ENCODE data around the gene CAPZB. TPM values are rescaled to one million over a fixed set of nuclear protein-coding genes. Genes with fewer than 3 reads are reported as not detected.

CAPZB gene
- total and polyA plus RNA-seq, 12 donors = 99.7 to 386 (median 164) TPM

DNA sequence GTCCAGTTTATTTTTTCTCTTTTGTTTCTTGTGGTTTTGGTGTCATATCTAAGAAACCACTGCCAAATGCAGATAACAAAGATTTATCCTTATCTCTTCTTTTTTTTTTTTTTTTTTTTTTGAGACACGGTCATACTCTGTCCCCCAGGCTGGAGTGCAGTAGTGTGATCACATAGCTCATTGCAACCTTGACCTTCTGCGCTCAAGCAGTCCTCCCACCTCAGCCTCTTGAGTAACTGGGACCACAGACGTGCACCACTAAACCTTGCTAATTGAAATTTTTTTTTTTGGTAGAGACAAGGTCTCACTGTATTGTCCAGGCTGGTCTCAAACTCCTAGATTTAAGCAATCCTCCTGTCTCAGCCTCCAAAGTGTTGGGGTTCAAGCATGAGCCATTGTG is 164.3 kb downstream of the CAPZB start:
- intact Hi-C loops (cut with DNase I) = no loop called here
- Histone ChIP-seq H3K36me3 (replicated peaks in 1 of 2) (peaks cover 0 to 38% of the 10 kb centered on the region in 2 donors), H3K27me3 (no peaks in the 10 kb centered on the region), H3K4me1 (replicated peaks in 1 of 2) (peaks cover 0 to 14% of the 10 kb centered on the region in 2 donors), H3K27ac (peak overlapping the region in 2 of 5 donors; percentile 47 to 65), H3K9me3 (replicated peaks in 1 of 3) (no peaks in the 10 kb centered on the region), H3K4me3 (no peak overlapping the region)
- DNase-seq = peak in 6 of 7 donors; percentile 67 to 88 (median 77)
- 45 to 56% (median 52%) methylated on average over 3 of the region's 3 CpGs for whole genome bisulfite sequencing, 4 donors
- TF ChIP-seq CTCF (IDR thresholded peaks at IDR 0.05) (no peak), POLR2A (IDR thresholded peaks at IDR 0.05) (no peak)

GRCh38 chr1:19319196-19319595 is 166.1 kb downstream of the CAPZB start:
- H3K9me3 ChIP-seq (replicated peaks in 1 of 3) = no peaks in the 10 kb centered on the region
- no peak overlapping the region for H3K4me3 ChIP-seq
- intact Hi-C loops (cut with DNase I) = no loop called here
- H3K27me3 ChIP-seq = no peaks in the 10 kb centered on the region
- DNase-seq = peak in 1 of 7 donors; percentile 4
- peaks cover 0 to 19% of the 10 kb centered on the region in 2 donors for H3K36me3 ChIP-seq (replicated peaks in 1 of 2)
- WGBS, 4 donors = 59 to 80% (median 70%) methylated on average over 3 of the region's 3 CpGs
- no peak for TF ChIP-seq CTCF (IDR thresholded peaks at IDR 0.05)
- TF ChIP-seq POLR2A (IDR thresholded peaks at IDR 0.05) = no peak
- peak overlapping the region in 1 of 5 donors; percentile 32 for H3K27ac ChIP-seq
- peaks cover 8 to 30% of the 10 kb centered on the region in 2 donors for H3K4me1 ChIP-seq (replicated peaks in 1 of 2)

DNA sequence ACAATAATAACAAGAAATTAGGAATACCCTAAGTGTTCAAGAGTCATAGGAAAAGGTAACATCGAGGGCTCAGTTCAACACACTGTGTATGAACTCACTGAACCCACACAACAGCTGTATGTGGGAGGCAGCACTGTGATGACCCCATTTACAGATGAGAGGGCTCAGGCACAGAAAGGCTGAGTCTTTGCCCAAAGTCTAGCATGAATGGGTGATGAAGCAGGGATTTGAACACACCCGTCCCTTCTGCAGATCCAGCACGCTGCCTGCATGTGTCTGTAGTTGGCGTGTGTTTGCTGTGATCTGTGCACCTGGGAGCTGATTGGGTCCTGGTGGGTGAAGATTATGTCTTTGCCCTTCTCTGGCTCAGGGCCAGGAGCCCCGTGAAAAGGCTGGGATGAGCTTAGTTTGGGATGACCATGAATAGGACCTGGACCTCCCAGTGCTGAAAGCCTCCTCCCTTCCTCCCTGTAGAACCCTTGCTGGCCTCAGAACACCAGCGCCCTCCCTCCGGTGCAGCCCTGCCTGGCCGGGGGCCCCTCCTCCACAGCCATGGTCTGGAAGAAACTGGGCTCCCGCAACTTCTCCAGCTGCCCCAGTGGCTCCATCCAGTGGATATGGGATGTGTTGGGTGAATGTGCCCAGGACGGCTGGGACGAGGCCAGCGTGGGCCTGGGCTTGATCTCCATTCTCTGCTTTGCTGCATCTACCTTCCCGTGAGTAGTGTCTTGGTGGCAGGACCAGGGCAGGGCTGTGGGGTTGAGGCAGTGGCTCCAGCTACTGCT is 168.0 kb downstream of the CAPZB start:
- TF ChIP-seq CTCF (IDR thresholded peaks at IDR 0.05) (no peak), POLR2A (IDR thresholded peaks at IDR 0.05) (no peak)
- H3K27me3 ChIP-seq = no peaks in the 10 kb centered on the region
- peak in 1 of 7 donors; percentile 23 for DNase-seq
- no peak overlapping the region for H3K27ac ChIP-seq
- H3K4me1 ChIP-seq (replicated peaks in 1 of 2) = peaks cover 22 to 46% of the 10 kb centered on the region in 2 donors
- 77 to 100% (median 87%) methylated on average over 4 to 13 of the region's 13 CpGs for WGBS, 4 donors
- H3K9me3 ChIP-seq (replicated peaks in 1 of 3) = no peaks in the 10 kb centered on the region
- intact Hi-C loops (cut with DNase I) = no loop called here
- no peak overlapping the region for H3K4me3 ChIP-seq
- peaks cover 0 to 13% of the 10 kb centered on the region in 2 donors for H3K36me3 ChIP-seq (replicated peaks in 1 of 2)

DNA sequence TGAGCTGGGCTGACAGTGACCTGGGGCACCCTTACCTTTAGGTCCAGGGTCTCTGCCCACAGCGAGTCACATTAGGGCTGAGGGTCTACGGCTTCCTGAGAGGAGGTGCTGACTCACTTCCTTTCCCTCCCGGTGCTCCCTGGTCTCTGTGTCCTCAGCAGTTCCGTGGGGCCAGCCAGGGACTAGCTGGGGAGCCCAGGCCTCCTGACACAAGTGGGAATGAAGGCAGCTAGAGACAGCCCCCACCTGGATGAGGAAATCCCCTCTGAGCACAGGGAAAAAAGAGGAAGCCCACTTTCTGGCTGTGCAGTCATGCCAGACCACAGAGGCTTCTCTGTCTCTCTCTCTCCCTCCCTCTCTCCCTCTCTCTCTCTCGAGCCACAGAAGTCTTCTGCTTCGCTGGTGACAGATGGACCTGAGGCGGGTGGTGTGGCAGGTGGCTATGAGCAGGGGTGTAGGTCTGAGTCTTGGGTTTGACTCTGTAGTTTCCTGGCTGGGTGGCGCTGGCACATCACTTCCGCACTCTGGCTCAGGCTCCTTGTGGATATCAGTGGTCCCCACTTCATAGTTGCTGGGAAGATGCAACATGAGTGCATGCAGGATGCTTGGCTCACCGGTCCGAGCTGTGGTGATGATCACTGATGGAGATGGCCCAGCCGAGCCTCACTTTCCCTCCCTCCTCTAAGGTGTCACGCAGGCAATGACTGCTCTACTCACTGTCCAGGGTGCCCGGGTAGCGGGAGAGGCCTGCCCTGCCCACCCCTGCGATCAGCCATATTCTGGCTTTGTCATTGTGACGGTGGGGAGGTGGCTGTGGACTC is 169.8 kb downstream of the CAPZB start:
- peak in 1 of 7 donors; percentile 22 for DNase-seq
- WGBS, 4 donors = 64 to 81% (median 68%) methylated on average over 4 to 17 of the region's 17 CpGs
- intact Hi-C loops (cut with DNase I) = no loop called here
- Histone ChIP-seq H3K27me3 (no peaks in the 10 kb centered on the region), H3K9me3 (replicated peaks in 1 of 3) (no peaks in the 10 kb centered on the region), H3K36me3 (replicated peaks in 1 of 2) (peaks cover 0 to 13% of the 10 kb centered on the region in 2 donors), H3K27ac (peak overlapping the region in 1 of 5 donors; percentile 59), H3K4me1 (replicated peaks in 1 of 2) (peaks cover 30 to 41% of the 10 kb centered on the region in 2 donors), H3K4me3 (no peak overlapping the region)
- TF ChIP-seq POLR2A (IDR thresholded peaks at IDR 0.05) (no peak), CTCF (IDR thresholded peaks at IDR 0.05) (no peak)

All from adrenal gland (tissue), 12 donors.